Camera-type eye (tissue), 1 donor: Measurements from ENCODE around the gene SYNDIG1. TPM values are rescaled to one million over a fixed set of nuclear protein-coding genes. Genes with fewer than 3 reads are reported as not detected.

Experiments
- total RNA-seq: library from RNA; depleted of rRNA; stranded (reverse); fragments of >200 nt; gene quantifications from one replicate; pipeline ENCODE4 v1.2.3, GENCODE V29; 2014

The SYNDIG1 gene
- total RNA-seq = 17.6 TPM

DNA sequence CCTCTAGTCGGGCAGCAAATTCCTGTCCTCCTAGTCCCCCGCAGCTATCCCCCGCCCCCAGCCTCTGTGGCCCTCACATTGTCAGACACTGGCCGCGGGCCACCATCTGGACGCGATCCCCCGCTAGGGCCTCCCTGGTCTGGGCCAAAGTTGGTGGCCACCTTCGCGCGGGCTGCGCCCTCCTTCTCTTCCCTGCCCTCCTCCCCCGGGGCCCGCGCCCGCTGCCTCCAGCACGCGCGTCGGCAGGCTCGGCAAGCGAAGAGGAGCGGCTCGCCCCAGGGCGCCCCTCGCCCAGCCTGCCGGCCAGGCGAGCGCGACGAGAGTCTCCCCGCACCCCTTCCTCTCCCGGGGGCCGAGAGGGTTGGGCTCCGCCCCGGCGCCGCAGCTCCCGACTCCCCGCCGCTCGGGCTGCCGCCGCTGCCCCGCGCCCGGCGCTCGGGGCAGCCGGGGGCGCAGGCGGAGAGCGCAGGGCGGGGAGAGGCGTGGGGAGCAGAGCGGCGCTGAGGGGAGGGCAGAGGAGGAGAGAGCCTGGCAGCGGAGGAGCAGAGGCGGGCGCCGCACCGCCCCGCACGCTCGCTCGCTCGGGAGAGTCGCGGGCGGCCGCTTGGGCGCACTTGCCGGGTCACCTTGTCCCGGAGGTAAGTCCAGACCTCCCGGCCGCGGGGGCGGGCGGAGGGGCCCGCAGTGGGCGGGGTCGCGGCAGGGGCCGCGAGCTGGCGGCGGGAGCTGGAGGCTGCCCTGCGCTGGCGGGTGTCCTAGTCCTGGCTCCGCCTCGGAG is at the start of gene SYNDIG1:
Gene SYNDIG1, plus strand, starts transcription at position 514 of the 778 bp plus-strand sequence. CDS start 73,469 bp downstream, outside the sequence.

